ENCODE results near the gene JAZF1. TPM values are rescaled to one million over a fixed set of nuclear protein-coding genes. Genes with fewer than 3 reads are reported as not detected.

JAZF1 gene
- polyA plus RNA-seq, 3 donors: 12.1 to 18.1 (median 17.2) TPM

DNA sequence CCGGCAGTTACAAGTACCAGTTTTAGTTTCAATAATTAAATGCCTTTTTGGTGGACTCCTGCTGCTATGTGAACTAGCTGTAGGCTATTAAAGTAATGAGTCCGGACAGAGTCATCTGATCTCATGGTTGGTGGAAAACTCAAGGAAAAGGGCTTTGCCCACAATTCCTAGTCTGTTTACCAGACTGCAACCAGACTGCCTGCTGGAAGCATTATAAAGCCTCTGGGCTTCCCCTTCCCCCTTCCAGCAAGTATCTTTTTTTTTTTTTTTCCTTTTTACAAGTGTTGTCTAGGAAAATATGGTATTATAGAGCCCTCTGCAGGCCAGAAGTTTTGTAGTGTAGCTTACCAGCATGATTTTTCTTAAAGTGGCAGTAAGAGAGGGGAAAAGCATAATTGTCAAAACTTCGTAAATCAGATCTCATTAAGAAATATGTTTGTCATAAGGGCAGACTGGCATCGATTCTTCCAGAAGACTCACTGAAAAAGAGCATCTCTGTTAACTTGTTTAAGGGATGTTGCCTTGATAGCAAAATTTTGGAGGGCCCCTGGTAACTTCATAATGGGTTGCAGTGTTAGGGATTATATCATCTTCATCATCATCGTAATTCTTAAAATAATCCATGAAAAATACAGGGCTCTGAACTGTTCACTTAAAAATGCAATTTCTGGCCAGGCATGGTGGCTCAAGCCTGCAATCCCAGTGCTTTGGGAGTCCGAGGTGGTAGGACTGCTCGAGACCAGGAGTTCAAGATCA is 259.3 kb downstream of the JAZF1 start:
- peaks cover 0 to 3% of the 10 kb centered on the region in 2 donors for H3K9me3 ChIP-seq (replicated peaks in 1 of 2; ENCODE audit: control insufficient read depth in 1 of 2, insufficient read depth in 1 of 2, low read length in 2 of 2)

More for the DNA sequence above, 259.3 kb downstream of the JAZF1 start:
- no peak overlapping the region for H2AFZ ChIP-seq (ENCODE audit: insufficient read depth, low read depth, low read length, poor library complexity, severe bottlenecking)
- H3K4me1 Mint-ChIP-seq: peaks cover 8% of the 10 kb centered on the region
- no peaks in the 10 kb centered on the region for H3K79me2 ChIP-seq (ENCODE audit: insufficient read depth, low read length)
- no peak overlapping the region for H3K9ac ChIP-seq (ENCODE audit: insufficient read depth, low read length, poor library complexity, severe bottlenecking)
- WGBS (ENCODE audit: insufficient coverage): no CpG with 5 or more reads among the region's 7 CpGs
- peaks cover 0 to 5% of the 10 kb centered on the region in 2 donors for H3K36me3 ChIP-seq (replicated peaks in 1 of 2; ENCODE audit: control insufficient read depth in 1 of 2, insufficient read depth in 2 of 2, low read length in 2 of 2)
- H3K4me3 ChIP-seq (replicated peaks in 1 of 3; ENCODE audit: low read depth in 2 of 3, low read length in 3 of 3): no peak overlapping the region
- peaks cover 0 to 5% of the 10 kb centered on the region in 2 donors for H3K36me3 Mint-ChIP-seq
- H3K4me3 Mint-ChIP-seq: no peak overlapping the region
- DNase-seq: peak; percentile 35 to 52 (median 46)
- no peak overlapping the region for H3K27ac ChIP-seq (ENCODE audit: low read depth in 1 of 2, low read length in 2 of 2)
- intact Hi-C loops (cut with micrococcal nuclease): loop anchor here (10.0 kb wide), 2 partner anchors 706 to 726 kb away; no protein-coding TSS in a partner anchor
- H4K20me1 ChIP-seq (ENCODE audit: insufficient read depth, low read length): peaks cover 92% of the 10 kb centered on the region
- H3K4me2 ChIP-seq (replicated peaks; ENCODE audit: extremely low read depth, low read length, poor library complexity, severe bottlenecking): no peak overlapping the region
- peak; percentile 61 for TF ChIP-seq CTCF (IDR thresholded peaks at IDR 0.05)
- H3K9me3 Mint-ChIP-seq: no peaks in the 10 kb centered on the region
- H3K27ac Mint-ChIP-seq: no peak overlapping the region
- H3K27me3 ChIP-seq (ENCODE audit: control insufficient read depth in 2 of 2, insufficient read depth in 2 of 2, low read length in 2 of 2): no peaks in the 10 kb centered on the region
- no peaks in the 10 kb centered on the region for H3K4me1 ChIP-seq (ENCODE audit: control insufficient read depth in 1 of 2, insufficient read depth in 2 of 2, low read length in 2 of 2)
- peaks cover 0 to 2% (median 1%) of the 10 kb centered on the region in 3 donors for H3K27me3 Mint-ChIP-seq (ENCODE audit: low read depth in 3 of 3)
